ENCODE data around the gene PGAM5. TPM values are rescaled to one million over a fixed set of nuclear protein-coding genes. Genes with fewer than 3 reads are reported as not detected.

Gene PGAM5
- total and polyA plus RNA-seq, 4 donors, result 11.0 to 32.4 (median 23.1) TPM

DNA sequence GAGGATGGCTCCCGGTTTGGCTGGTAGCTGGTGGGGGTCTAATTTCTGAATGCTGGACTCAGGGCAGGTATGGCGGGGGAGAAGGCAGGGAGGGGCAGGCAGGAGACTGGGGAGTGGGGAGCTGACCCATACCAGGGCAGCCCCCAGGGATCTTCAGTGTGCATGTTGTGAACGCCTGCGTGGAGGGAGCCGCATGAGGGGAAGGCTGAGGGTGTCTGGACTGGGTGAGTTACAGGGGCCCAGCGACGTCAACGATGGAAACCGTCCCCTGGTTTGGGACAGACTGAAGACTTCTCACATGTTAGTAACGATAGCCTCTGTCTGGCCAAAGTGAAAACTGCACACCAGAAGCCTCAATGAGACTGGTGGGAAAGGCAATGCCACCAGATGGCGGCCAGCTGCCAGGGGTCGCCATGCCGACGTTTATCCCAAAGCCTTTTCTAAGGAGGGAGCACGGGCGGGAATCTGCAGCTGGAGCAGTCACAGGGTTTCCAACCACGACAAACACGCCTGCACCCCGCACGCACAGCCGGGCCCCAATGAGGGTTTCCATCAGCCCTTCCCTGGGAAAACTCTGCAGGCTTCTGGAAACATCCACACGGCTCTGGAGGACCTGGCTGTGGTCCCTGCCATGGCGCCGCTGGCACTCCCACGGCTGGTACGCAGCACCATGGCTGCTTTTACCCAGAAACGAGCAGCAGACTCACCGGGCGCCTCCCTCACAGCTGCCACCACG is 14.0 kb downstream of the PGAM5 start:
- TF ChIP-seq, protein P1, sequence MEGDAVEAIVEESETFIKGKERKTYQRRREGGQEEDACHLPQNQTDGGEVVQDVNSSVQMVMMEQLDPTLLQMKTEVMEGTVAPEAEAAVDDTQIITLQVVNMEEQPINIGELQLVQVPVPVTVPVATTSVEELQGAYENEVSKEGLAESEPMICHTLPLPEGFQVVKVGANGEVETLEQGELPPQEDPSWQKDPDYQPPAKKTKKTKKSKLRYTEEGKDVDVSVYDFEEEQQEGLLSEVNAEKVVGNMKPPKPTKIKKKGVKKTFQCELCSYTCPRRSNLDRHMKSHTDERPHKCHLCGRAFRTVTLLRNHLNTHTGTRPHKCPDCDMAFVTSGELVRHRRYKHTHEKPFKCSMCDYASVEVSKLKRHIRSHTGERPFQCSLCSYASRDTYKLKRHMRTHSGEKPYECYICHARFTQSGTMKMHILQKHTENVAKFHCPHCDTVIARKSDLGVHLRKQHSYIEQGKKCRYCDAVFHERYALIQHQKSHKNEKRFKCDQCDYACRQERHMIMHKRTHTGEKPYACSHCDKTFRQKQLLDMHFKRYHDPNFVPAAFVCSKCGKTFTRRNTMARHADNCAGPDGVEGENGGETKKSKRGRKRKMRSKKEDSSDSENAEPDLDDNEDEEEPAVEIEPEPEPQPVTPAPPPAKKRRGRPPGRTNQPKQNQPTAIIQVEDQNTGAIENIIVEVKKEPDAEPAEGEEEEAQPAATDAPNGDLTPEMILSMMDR (IDR thresholded peaks at IDR 0.05; ENCODE audit: control extremely low read depth, extremely low read depth), result no peak
- H3K9me3 ChIP-seq (ENCODE audit: control insufficient read depth in 4 of 4, insufficient read depth in 3 of 4, low read length in 3 of 4), result no peaks in the 10 kb centered on the region
- no peaks in the 10 kb centered on the region for H3K27me3 ChIP-seq (ENCODE audit: control insufficient read depth in 3 of 3, insufficient read depth in 3 of 3, low read length in 2 of 3)
- ATAC-seq (ENCODE audit: insufficient read depth, low FRiP score) (no peak), DNase-seq (no peak)
- H3K36me3 ChIP-seq (ENCODE audit: control insufficient read depth in 4 of 4, insufficient read depth in 4 of 4, low read length in 4 of 4), result peaks cover 19 to 64% (median 29%) of the 10 kb centered on the region in 4 donors
- 92 to 93% methylated on average over 30 of the region's 30 CpGs for WGBS, 2 donors
- no peak overlapping the region for H3K4me3 ChIP-seq
- H3K9ac ChIP-seq (ENCODE audit: insufficient read depth in 1 of 2, low read length in 2 of 2), result no peak overlapping the region
- H3K4me1 ChIP-seq (ENCODE audit: control insufficient read depth in 5 of 5, insufficient read depth in 5 of 5, low read length in 5 of 5), result no peaks in the 10 kb centered on the region
- no peak overlapping the region for H3K27ac ChIP-seq (ENCODE audit: low read depth in 1 of 2, low read length in 1 of 2)

DNA sequence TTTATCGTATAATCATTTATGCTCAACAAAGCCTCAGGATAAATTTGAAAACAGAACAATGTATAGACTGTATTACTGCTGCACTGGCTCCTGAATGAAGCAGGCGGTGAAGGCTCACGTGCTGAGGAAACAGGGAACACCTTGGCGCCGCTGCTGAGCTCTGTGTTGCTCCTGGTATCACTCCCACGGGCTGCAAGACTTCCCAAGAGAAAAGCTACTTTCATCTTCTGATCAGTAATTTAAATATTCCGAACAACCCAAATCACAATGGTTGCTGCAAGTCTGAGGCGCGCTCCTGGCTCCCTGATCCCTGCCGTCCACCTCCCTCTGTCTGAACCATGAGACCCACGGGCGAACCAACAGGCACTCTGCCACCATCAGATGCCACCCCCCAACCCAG is 15.7 kb downstream of the PGAM5 start:
- Histone ChIP-seq H3K4me1 (ENCODE audit: control insufficient read depth in 5 of 5, insufficient read depth in 5 of 5, low read length in 5 of 5) (no peaks in the 10 kb centered on the region), H3K27me3 (ENCODE audit: control insufficient read depth in 3 of 3, insufficient read depth in 3 of 3, low read length in 2 of 3) (no peaks in the 10 kb centered on the region), H3K9ac (ENCODE audit: insufficient read depth in 1 of 2, low read length in 2 of 2) (no peak overlapping the region), H3K9me3 (ENCODE audit: control insufficient read depth in 4 of 4, insufficient read depth in 3 of 4, low read length in 3 of 4) (no peaks in the 10 kb centered on the region), H3K4me3 (no peak overlapping the region), H3K27ac (ENCODE audit: low read depth in 1 of 2, low read length in 1 of 2) (no peak overlapping the region), H3K36me3 (ENCODE audit: control insufficient read depth in 4 of 4, insufficient read depth in 4 of 4, low read length in 4 of 4) (peaks cover 21 to 65% (median 32%) of the 10 kb centered on the region in 4 donors)
- WGBS, 2 donors, result 95 to 96% methylated on average over 12 of the region's 12 CpGs
- ATAC-seq (ENCODE audit: insufficient read depth, low FRiP score) (no peak), DNase-seq (no peak)
- TF ChIP-seq, protein P1 (IDR thresholded peaks at IDR 0.05; ENCODE audit: control extremely low read depth, extremely low read depth), result no peak

DNA sequence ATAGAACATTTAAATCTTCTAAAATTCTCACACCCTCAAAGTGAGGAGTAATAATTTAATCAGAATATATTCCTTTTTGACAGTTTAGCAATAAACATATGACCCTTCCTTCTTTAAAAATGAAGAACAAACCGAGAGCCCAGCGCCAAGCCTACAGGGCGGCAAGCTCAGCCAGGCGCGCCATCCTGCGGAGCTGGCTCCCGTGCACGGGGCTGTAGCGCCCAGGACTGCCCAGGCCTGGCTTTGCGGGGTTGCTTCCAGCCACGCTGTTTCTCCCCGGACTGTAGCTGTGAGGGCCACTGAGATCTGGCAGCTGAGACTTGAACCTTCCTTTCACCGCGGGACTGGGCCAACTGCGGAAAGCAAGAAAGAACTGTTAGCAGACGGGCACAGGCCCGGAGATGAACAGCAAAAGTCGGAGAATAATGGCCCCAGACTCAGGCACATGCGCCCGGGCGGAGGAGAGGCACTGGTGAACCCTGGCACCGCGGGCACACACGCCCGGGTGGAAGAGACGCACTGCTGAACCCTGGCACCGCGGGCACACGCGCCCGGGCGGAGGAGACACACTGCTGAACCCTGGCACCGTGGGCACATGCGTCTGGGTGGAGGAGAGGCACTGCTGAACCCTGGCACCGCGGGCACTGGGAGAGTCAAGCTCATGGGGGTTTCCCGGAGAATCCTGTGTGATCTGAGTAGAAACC is 16.6 kb downstream of the PGAM5 start:
- WGBS, 2 donors, result 95% methylated on average over 37 of the region's 37 CpGs
- Histone ChIP-seq H3K9ac (ENCODE audit: insufficient read depth in 1 of 2, low read length in 2 of 2) (no peak overlapping the region), H3K27ac (ENCODE audit: low read depth in 1 of 2, low read length in 1 of 2) (no peak overlapping the region), H3K9me3 (ENCODE audit: control insufficient read depth in 4 of 4, insufficient read depth in 3 of 4, low read length in 3 of 4) (no peaks in the 10 kb centered on the region), H3K36me3 (ENCODE audit: control insufficient read depth in 4 of 4, insufficient read depth in 4 of 4, low read length in 4 of 4) (peaks cover 21 to 70% (median 38%) of the 10 kb centered on the region in 4 donors), H3K27me3 (ENCODE audit: control insufficient read depth in 3 of 3, insufficient read depth in 3 of 3, low read length in 2 of 3) (no peaks in the 10 kb centered on the region), H3K4me1 (ENCODE audit: control insufficient read depth in 5 of 5, insufficient read depth in 5 of 5, low read length in 5 of 5) (no peaks in the 10 kb centered on the region), H3K4me3 (no peak overlapping the region)
- TF ChIP-seq, protein P1 (IDR thresholded peaks at IDR 0.05; ENCODE audit: control extremely low read depth, extremely low read depth), result no peak
- ATAC-seq (ENCODE audit: insufficient read depth, low FRiP score) (no peak), DNase-seq (no peak)
